Liver (tissue), 9 donors: Measurements from ENCODE around the gene KCNK3. TPM values are rescaled to one million over a fixed set of nuclear protein-coding genes. Genes with fewer than 3 reads are reported as not detected.
A peak's percentile ranks its signal among the peaks of the same experiment; 100 is the strongest.

Source experiments
- DNase-seq: peaks from one replicate; pipeline ENCODE4 v3.0.0-alpha.2; 2017; ENCODE audit warnings: low spot score
- H3K27ac ChIP-seq, 2 donors: one replicate each; pipeline ENCODE4 v1.7.0; 2013; ENCODE audit warnings: inconsistent platforms in 2 of 2, low read length in 2 of 2, control low read depth in 1 of 2, low read depth in 1 of 2, mild to moderate bottlenecking in 1 of 2
- H3K27me3 ChIP-seq, 4 donors: one replicate each; pipeline versions ENCODE4 v1.6.1 to v1.7.0; 2013; ENCODE audit warnings: low read length in 3 of 4, inconsistent platforms in 1 of 4, mild to moderate bottlenecking in 1 of 4, moderate library complexity in 1 of 4; ENCODE audit not compliant: control insufficient read depth in 4 of 4, insufficient read depth in 4 of 4
- H3K36me3 ChIP-seq, 4 donors: one replicate each; pipeline versions ENCODE4 v1.6.1 to v1.7.0; 2013; ENCODE audit warnings: low read length in 3 of 4, mild to moderate bottlenecking in 3 of 4, low read depth in 1 of 4, moderate library complexity in 1 of 4; ENCODE audit not compliant: control insufficient read depth in 4 of 4, insufficient read depth in 3 of 4
- H3K4me1 ChIP-seq, 4 donors: one replicate each; pipeline versions ENCODE4 v1.6.1 to v1.7.0; 2013; ENCODE audit warnings: low read length in 3 of 4, mild to moderate bottlenecking in 3 of 4, moderate library complexity in 1 of 4; ENCODE audit not compliant: control insufficient read depth in 4 of 4, insufficient read depth in 4 of 4
- H3K4me3 ChIP-seq, 3 donors: one replicate each; pipeline versions ENCODE4 v1.6.1 to v1.7.0; 2013; ENCODE audit warnings: low read length in 3 of 3, control low read depth in 1 of 3, low read depth in 1 of 3, mild to moderate bottlenecking in 1 of 3
- H3K9ac ChIP-seq, 2 donors: one replicate each; pipeline ENCODE4 v1.7.0; 2013; ENCODE audit warnings: low read length in 2 of 2, mild to moderate bottlenecking in 2 of 2, moderate library complexity in 2 of 2, control low read depth in 1 of 2, low read depth in 1 of 2
- H3K9me3 ChIP-seq, 4 donors: one replicate each; pipeline versions ENCODE4 v1.6.1 to v1.7.0; 2013; ENCODE audit warnings: low read length in 3 of 4; ENCODE audit not compliant: control insufficient read depth in 4 of 4
- EGR1 ChIP-seq, 2 donors: IDR thresholded peaks; 2 replicates each; pipeline ENCODE4 v1.6.1; 2016 to 2018; ENCODE audit warnings: antibody characterized with exemption in 2 of 2, low read depth in 2 of 2
- FOXA2 ChIP-seq: IDR thresholded peaks from 2 replicates; pipeline ENCODE4 v1.6.1; 2016; ENCODE audit warnings: antibody characterized with exemption
- GABPA ChIP-seq, 2 donors: IDR thresholded peaks in 1 of 2; conservative IDR thresholded peaks in 1 of 2; 2 replicates each; pipeline ENCODE4 v1.6.1; 2016; ENCODE audit warnings: antibody characterized with exemption in 2 of 2, mild to moderate bottlenecking in 1 of 2, moderate library complexity in 1 of 2
- HNF4A ChIP-seq, 2 donors: conservative IDR thresholded peaks; 2 replicates each; pipeline ENCODE4 v1.6.1; 2016; ENCODE audit warnings: antibody characterized with exemption in 2 of 2, mild to moderate bottlenecking in 2 of 2
- HNF4G ChIP-seq: IDR thresholded peaks from 2 replicates; pipeline ENCODE4 v1.6.1; 2016; ENCODE audit warnings: antibody characterized with exemption
- JUND ChIP-seq, 2 donors: IDR thresholded peaks; 2 replicates each; pipeline ENCODE4 v1.6.1; 2016; ENCODE audit warnings: antibody characterized with exemption in 2 of 2
- NR2F2 ChIP-seq: IDR thresholded peaks from 2 replicates; pipeline ENCODE4 v1.6.1; 2016; ENCODE audit warnings: antibody characterized with exemption
- RAD21 ChIP-seq, 2 donors: IDR thresholded peaks; 2 replicates each; pipeline ENCODE4 v1.6.1; 2016; ENCODE audit warnings: antibody characterized with exemption in 2 of 2, mild to moderate bottlenecking in 2 of 2
- RXRA ChIP-seq, 2 donors: IDR thresholded peaks; 2 replicates each; pipeline ENCODE4 v1.6.1; 2017 to 2018; ENCODE audit warnings: antibody characterized with exemption in 2 of 2, mild to moderate bottlenecking in 1 of 2
- SP1 ChIP-seq: IDR thresholded peaks from 2 replicates; pipeline ENCODE4 v1.6.1; 2018; ENCODE audit warnings: antibody characterized with exemption, mild to moderate bottlenecking
- TAF1 ChIP-seq: conservative IDR thresholded peaks from 2 replicates; pipeline ENCODE4 v1.6.1; 2016; ENCODE audit warnings: antibody characterized with exemption, mild to moderate bottlenecking
- YY1 ChIP-seq: IDR thresholded peaks from 2 replicates; pipeline ENCODE4 v1.6.1; 2016; ENCODE audit warnings: antibody characterized with exemption, mild to moderate bottlenecking
- WGBS: extraction: QIAGEN DNeasy Blood & Tissue Kit; methylation state at CpG from one replicate; pipeline ENCODE4 v1.1.7; 2013; 5-methylcytosine and 5-hydroxymethylcytosine counted together
- polyA plus RNA-seq, 2 donors: library from polyadenylated mRNA; stranded (reverse) in 1 of 2; unstranded in 1 of 2; fragments of 200-250 nt in 1 of 2; fragments of >200 nt in 1 of 2; fragmentation: Nextera tagmentation in 1 of 2; extraction: Ambion mirVana in 1 of 2; gene quantifications; one replicate each; pipeline versions ENCODE4 v1.2.1 to v1.2.3, GENCODE V29; 2013 to 2015
- total RNA-seq, 2 donors: library from RNA; depleted of rRNA; stranded (reverse); fragments of >200 nt; gene quantifications; one replicate each; pipeline ENCODE4 v1.2.3, GENCODE V29; 2014
- TF ChIP-seq, protein P1 (sequence below): IDR thresholded peaks from 2 replicates; pipeline ENCODE4 v1.6.1; 2016; ENCODE audit warnings: antibody characterized with exemption
- TF ChIP-seq, protein P2 (sequence below): IDR thresholded peaks from 2 replicates; pipeline ENCODE4 v1.6.1; 2016; ENCODE audit warnings: antibody characterized with exemption
- TF ChIP-seq, protein P3 (sequence below): IDR thresholded peaks from 2 replicates; pipeline ENCODE4 v1.6.1; 2016; ENCODE audit warnings: antibody characterized with exemption
- TF ChIP-seq, protein P4 (sequence below): fragments of 150-350 bp; IDR thresholded peaks from 2 replicates; pipeline ENCODE4 v1.5.1; 2017; ENCODE audit warnings: improper control_type of control experiment, low read depth, low read length; ENCODE audit not compliant: missing input control
- donor health status: healthy.
- donor health status: healthy.
- donor health status: healthy.
- donor health status: healthy.
- donor health status: healthy.

KCNK3 gene
- total and polyA plus RNA-seq, 4 donors, result 0.78 to 6.6 (median 2.6) TPM; not detected in 1

DNA sequence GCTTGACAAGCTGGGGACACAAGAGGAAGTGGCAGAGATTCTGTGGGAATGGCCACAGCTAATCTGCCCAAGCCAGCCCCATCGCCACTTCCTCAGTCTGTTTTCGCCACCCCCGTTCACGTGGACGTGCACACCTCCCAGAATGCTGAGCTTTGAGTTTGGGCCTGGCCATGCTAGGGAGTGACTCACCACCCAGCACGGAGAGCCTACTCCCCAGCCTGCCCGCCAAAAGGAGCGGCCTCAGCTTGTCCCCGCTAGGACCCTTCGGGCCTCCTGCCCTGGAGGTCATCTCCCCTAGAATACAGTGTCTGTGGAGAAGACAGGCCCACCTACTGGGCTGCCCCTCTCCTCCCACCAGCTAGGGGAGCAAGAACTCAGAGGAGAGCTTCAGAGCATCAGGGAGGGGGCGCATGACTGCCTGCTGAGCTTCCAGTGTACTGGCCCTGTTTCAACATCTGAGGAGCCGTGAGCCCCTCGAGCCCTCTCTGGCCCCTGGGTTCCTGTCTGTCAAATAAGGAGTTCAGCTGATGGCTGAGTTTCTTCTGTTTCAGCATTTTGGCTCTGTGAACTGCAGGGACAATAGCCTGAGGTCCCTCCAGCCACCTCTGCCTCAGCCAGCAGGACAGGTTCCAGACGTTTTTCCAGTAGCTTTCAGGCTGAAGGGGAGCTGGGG lies 76.7 kb downstream of the KCNK3 start:
- Histone ChIP-seq H3K9ac (no peak overlapping the region), H3K9me3 (no peaks in the 10 kb centered on the region), H3K36me3 (no peaks in the 10 kb centered on the region), H3K4me1 (peaks cover 28 to 57% (median 42%) of the 10 kb centered on the region in 4 donors), H3K27me3 (no peaks in the 10 kb centered on the region), H3K4me3 (no peak overlapping the region), H3K27ac (peak overlapping the region; percentile 48 to 62)
- DNase-seq, result no peak
- 62% methylated on average over 14 of the region's 14 CpGs for WGBS
- TF ChIP-seq JUND (IDR thresholded peaks at IDR 0.05), result peak; percentile 42 to 81
- peak in 1 of 2 donors; percentile 31 for TF ChIP-seq RXRA (IDR thresholded peaks at IDR 0.05)
- no peak for TF ChIP-seq HNF4G
- TF ChIP-seq FOXA2, result no peak

DNA sequence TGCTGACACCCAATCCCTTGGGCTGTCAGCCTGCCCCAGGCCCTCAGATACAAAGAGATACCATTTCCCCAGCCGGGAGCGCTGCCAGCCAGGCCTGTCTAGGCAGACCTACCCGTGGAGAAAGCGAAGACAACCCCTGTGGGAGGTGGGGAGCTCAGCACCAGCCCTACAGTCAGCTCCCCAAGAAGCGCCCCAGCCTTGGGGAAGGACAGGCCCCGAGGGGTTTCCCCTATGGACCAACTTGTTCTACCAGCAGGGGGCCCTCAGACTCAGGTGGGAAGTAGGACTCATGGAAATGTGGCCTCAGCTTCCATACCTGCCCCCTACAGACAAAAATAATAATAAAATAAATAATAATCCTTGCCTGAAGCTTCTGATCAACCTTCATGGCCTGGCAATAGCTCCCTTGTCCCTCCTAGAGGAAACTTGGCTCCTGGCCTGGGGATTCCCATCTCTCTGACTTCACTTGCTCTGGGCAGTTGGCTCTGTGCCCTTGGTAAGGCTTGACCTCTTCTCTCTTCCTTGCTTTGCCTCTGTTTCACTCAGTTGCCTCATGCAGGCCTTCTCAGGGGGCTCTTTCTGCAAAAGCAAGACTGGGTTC lies 78.6 kb downstream of the KCNK3 start:
- TF ChIP-seq SP1, result peak; percentile 33
- TF ChIP-seq RXRA (IDR thresholded peaks at IDR 0.05), result peak; percentile 46 to 72
- TF ChIP-seq HNF4A (conservative IDR thresholded peaks at IDR 0.05), result peak in 1 of 2 donors; percentile 49
- TF ChIP-seq JUND (IDR thresholded peaks at IDR 0.05), result no peak
- TF ChIP-seq, protein P1, sequence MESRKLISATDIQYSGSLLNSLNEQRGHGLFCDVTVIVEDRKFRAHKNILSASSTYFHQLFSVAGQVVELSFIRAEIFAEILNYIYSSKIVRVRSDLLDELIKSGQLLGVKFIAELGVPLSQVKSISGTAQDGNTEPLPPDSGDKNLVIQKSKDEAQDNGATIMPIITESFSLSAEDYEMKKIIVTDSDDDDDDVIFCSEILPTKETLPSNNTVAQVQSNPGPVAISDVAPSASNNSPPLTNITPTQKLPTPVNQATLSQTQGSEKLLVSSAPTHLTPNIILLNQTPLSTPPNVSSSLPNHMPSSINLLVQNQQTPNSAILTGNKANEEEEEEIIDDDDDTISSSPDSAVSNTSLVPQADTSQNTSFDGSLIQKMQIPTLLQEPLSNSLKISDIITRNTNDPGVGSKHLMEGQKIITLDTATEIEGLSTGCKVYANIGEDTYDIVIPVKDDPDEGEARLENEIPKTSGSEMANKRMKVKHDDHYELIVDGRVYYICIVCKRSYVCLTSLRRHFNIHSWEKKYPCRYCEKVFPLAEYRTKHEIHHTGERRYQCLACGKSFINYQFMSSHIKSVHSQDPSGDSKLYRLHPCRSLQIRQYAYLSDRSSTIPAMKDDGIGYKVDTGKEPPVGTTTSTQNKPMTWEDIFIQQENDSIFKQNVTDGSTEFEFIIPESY, result no peak
- TF ChIP-seq NR2F2, result peak; percentile 35
- no peak for TF ChIP-seq TAF1
- TF ChIP-seq EGR1 (IDR thresholded peaks at IDR 0.05; ENCODE audit: low read depth in 2 of 2), result no peak
- TF ChIP-seq RAD21 (IDR thresholded peaks at IDR 0.05), result peak in 1 of 2 donors; percentile 6
- TF ChIP-seq, protein P2, sequence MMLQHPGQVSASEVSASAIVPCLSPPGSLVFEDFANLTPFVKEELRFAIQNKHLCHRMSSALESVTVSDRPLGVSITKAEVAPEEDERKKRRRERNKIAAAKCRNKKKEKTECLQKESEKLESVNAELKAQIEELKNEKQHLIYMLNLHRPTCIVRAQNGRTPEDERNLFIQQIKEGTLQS, result no peak
- TF ChIP-seq, protein P3, sequence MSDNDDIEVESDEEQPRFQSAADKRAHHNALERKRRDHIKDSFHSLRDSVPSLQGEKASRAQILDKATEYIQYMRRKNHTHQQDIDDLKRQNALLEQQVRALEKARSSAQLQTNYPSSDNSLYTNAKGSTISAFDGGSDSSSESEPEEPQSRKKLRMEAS, result no peak
- no peaks in the 10 kb centered on the region for H3K27me3 ChIP-seq
- no peak overlapping the region for H3K9ac ChIP-seq
- H3K27ac ChIP-seq, result peak overlapping the region; percentile 62 to 76
- H3K9me3 ChIP-seq, result no peaks in the 10 kb centered on the region
- no peak for DNase-seq
- H3K4me3 ChIP-seq, result no peak overlapping the region
- H3K36me3 ChIP-seq, result peaks cover 2 to 12% (median 11%) of the 10 kb centered on the region in 4 donors
- 67% methylated on average over 6 of the region's 6 CpGs for WGBS
- peaks cover 20 to 46% (median 33%) of the 10 kb centered on the region in 4 donors for H3K4me1 ChIP-seq

DNA sequence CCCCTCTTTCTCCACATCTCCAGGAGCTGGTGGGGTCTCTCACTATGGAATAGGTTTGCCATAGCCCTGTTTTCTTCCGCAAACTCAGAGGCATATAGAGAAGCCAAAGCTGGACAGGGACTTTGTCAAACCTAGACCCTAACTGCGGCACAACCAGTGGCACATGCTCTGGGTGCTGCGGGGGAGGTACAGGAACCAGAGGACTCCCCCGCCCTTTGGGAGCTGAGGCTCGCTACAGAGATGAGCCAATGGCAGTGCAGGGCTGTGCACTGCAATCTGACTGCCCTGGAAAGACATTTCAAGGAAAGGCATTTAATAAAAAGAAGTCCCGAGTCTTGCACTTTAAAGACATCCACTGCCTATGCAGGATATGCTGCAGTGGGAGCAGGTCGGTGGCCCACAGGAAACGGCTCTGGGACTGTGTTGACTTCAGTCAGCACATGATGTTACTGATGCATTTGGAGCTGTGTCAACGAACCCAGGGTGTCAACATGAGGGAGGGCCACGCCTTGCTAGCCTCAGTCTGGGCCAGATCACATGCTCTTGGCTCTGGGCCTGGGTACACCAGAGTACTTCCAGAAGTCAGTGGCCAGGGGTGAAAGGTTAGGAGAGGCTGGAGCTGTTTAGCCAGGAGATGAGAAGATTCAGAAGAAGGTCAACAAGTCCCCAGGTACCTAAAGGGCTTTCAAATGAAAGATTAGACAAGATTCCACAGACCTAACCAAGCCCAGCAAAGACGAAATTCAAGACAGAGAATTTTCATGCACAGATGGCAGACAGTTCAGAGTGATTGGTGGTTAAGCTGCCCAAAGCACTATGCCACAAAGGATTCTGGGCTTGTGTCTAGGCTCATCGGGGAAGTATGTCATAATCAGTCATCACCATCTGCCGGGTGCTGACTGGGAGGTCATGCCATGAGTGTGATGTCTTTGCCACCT lies 79.8 kb downstream of the KCNK3 start:
- no peak overlapping the region for H3K4me3 ChIP-seq
- H3K36me3 ChIP-seq, result peaks cover 2 to 21% (median 17%) of the 10 kb centered on the region in 4 donors
- H3K9me3 ChIP-seq, result no peaks in the 10 kb centered on the region
- TF ChIP-seq YY1 (peak; percentile 65), TAF1 (peak; percentile 87), GABPA (IDR thresholded peaks at IDR 0.05 in 1 of 2, conservative IDR thresholded peaks at IDR 0.05 in 1 of 2) (peak; percentile 37 to 81), HNF4G (peak; percentile 10), JUND (IDR thresholded peaks at IDR 0.05) (peak; percentile 77 to 94), HNF4A (conservative IDR thresholded peaks at IDR 0.05) (peak; percentile 70 to 89), RAD21 (IDR thresholded peaks at IDR 0.05) (peak in 1 of 2 donors; percentile 24)
- TF ChIP-seq, protein P2, result peak; percentile 10
- TF ChIP-seq, protein P1, result peak; percentile 89
- TF ChIP-seq, protein P4, sequence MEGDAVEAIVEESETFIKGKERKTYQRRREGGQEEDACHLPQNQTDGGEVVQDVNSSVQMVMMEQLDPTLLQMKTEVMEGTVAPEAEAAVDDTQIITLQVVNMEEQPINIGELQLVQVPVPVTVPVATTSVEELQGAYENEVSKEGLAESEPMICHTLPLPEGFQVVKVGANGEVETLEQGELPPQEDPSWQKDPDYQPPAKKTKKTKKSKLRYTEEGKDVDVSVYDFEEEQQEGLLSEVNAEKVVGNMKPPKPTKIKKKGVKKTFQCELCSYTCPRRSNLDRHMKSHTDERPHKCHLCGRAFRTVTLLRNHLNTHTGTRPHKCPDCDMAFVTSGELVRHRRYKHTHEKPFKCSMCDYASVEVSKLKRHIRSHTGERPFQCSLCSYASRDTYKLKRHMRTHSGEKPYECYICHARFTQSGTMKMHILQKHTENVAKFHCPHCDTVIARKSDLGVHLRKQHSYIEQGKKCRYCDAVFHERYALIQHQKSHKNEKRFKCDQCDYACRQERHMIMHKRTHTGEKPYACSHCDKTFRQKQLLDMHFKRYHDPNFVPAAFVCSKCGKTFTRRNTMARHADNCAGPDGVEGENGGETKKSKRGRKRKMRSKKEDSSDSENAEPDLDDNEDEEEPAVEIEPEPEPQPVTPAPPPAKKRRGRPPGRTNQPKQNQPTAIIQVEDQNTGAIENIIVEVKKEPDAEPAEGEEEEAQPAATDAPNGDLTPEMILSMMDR, result no peak
- TF ChIP-seq, protein P3, result peak; percentile 97

More for the DNA sequence above, 79.8 kb downstream of the KCNK3 start:
- Histone ChIP-seq H3K9ac (no peak overlapping the region), H3K27ac (peak overlapping the region; percentile 60 to 76), H3K4me1 (peaks cover 20 to 42% (median 31%) of the 10 kb centered on the region in 4 donors), H3K27me3 (no peaks in the 10 kb centered on the region)
- peak; percentile 79 for DNase-seq
- 26% methylated on average over 13 of the region's 13 CpGs for WGBS
